Endothelial cell of umbilical vein (primary cell): ENCODE measurements around the gene SLFN12. TPM values are rescaled to one million over a fixed set of nuclear protein-coding genes. Genes with fewer than 3 reads are reported as not detected.

Source experiments
- BruUV-seq: library from RNA; stranded (reverse); fragments of 400-500 nt; replicated peaks from 2 replicates; lab custom pipeline; 2021; lab: Mats Ljungman, UMichigan
- CTCF ChIA-PET: fragments of 300-600, 350-600 bp; sonication (Branson Sonifier 250); formaldehyde crosslinking; loops from one replicate; lab custom pipeline; 2021; ENCODE audit warnings: antibody characterized with exemption, inconsistent platforms; lab: Charles Lee
- POLR2A ChIA-PET: fragments of 300-600, 350-600 bp; sonication (Branson Sonifier 250); formaldehyde crosslinking; loops from one replicate; lab custom pipeline; 2021; ENCODE audit warnings: antibody characterized with exemption, inconsistent platforms; lab: Charles Lee
- DNase-seq: peaks from one replicate; pipeline ENCODE4 v3.0.0-alpha.2; 2011; ENCODE audit warnings: low read depth, low spot score
- FAIRE-seq: peaks from 2 replicates; lab custom pipeline; 2011; peaks lifted over from hg19 to GRCh38; lab: Jason Lieb, UNC
- H2AFZ ChIP-seq: 2 replicates; pipeline ENCODE4 v1.6.0; 2012; ENCODE audit warnings: low read depth, low read length, control low read depth, inconsistent platforms
- H3K27ac ChIP-seq: 2 replicates; pipeline ENCODE4 v1.5.1; 2011; ENCODE audit warnings: low read depth, mild to moderate bottlenecking, control low read depth, low read length, moderate library complexity; ENCODE audit not compliant: insufficient read depth
- H3K27me3 ChIP-seq, 2 experiments: 2 replicates each; pipeline versions ENCODE4 v1.6.0 to v1.6.1; 2011; ENCODE audit warnings: low read length in 2 of 2, mixed read lengths in 1 of 2; ENCODE audit not compliant: control insufficient read depth in 2 of 2, insufficient read depth in 2 of 2
- H3K36me3 ChIP-seq, 2 experiments: 2 replicates in 1 of 2; 3 replicates in 1 of 2; pipeline ENCODE4 v1.5.1; 2011; ENCODE audit warnings: low read length in 2 of 2, mild to moderate bottlenecking in 1 of 2, moderate library complexity in 1 of 2; ENCODE audit not compliant: control insufficient read depth in 2 of 2, insufficient read depth in 2 of 2; ENCODE audit errors: extremely low read depth in 1 of 2
- H3K4me1 ChIP-seq: 3 replicates; pipeline ENCODE4 v1.5.1; 2011; ENCODE audit warnings: mild to moderate bottlenecking, low read length; ENCODE audit not compliant: control insufficient read depth, insufficient read depth; ENCODE audit errors: extremely low read depth
- H3K4me2 ChIP-seq: 2 replicates; pipeline ENCODE4 v1.6.1; 2011; ENCODE audit warnings: low read length, control low read depth, mixed read lengths; ENCODE audit not compliant: insufficient read depth
- H3K4me3 ChIP-seq, 3 experiments: fragments of 200-600 bp in 1 of 3; sonication (generic), shearing (Covaris generic) in 1 of 3; replicated peaks in 1 of 3; 2 replicates each; pipeline ENCODE4 v1.5.1; 2011 to 2016; ENCODE audit warnings: control low read depth in 3 of 3, low read length in 3 of 3, mild to moderate bottlenecking in 2 of 3, inconsistent platforms in 1 of 3, low read depth in 1 of 3, moderate library complexity in 1 of 3; ENCODE audit not compliant: insufficient read depth in 1 of 3
- H3K79me2 ChIP-seq: 2 replicates; pipeline ENCODE4 v1.6.0; 2012; ENCODE audit warnings: low read length, inconsistent platforms; ENCODE audit not compliant: control insufficient read depth, insufficient read depth
- H3K9ac ChIP-seq: replicated peaks from 2 replicates; pipeline ENCODE3; 2011; ENCODE audit warnings: low read length, control low read depth; ENCODE audit not compliant: insufficient read depth; ENCODE audit errors: extremely low read depth
- H3K9me1 ChIP-seq: replicated peaks from 3 replicates; pipeline ENCODE4 v1.6.0; 2011; ENCODE audit warnings: mild to moderate bottlenecking, low read length; ENCODE audit not compliant: control insufficient read depth, insufficient read depth; ENCODE audit errors: extremely low read depth
- H3K9me3 ChIP-seq: replicated peaks from 2 replicates; pipeline ENCODE4 v1.5.1; 2012; ENCODE audit warnings: low read length, inconsistent platforms; ENCODE audit not compliant: control insufficient read depth, insufficient read depth
- H4K20me1 ChIP-seq: replicated peaks from 2 replicates; pipeline ENCODE3; 2011; ENCODE audit warnings: mild to moderate bottlenecking, low read length; ENCODE audit not compliant: control insufficient read depth, insufficient read depth; ENCODE audit errors: extremely low read depth
- EZH2 ChIP-seq: IDR thresholded peaks from 2 replicates; pipeline ENCODE4 v1.6.1; 2012; ENCODE audit warnings: borderline replicate concordance, low read depth, mild to moderate bottlenecking, moderate library complexity, low read length, inconsistent platforms; ENCODE audit not compliant: severe bottlenecking
- FOS ChIP-seq: IDR thresholded peaks from 2 replicates; pipeline ENCODE4 v1.6.1; 2011; ENCODE audit warnings: mild to moderate bottlenecking, low read length, moderate library complexity, borderline replicate concordance; ENCODE audit not compliant: insufficient read depth
- GATA2 ChIP-seq: IDR thresholded peaks from 2 replicates; pipeline ENCODE4 v1.7.0; 2011; ENCODE audit warnings: low read depth, mild to moderate bottlenecking, moderate library complexity, mixed read lengths, low read length; ENCODE audit not compliant: insufficient read length, insufficient read depth
- MYC ChIP-seq: IDR thresholded peaks from one replicate; pipeline ENCODE4 v1.6.1; 2011; ENCODE audit warnings: mild to moderate bottlenecking, low read depth, low read length
- POLR2A ChIP-seq: IDR thresholded peaks from 2 replicates; pipeline ENCODE4 v1.6.1; 2012; ENCODE audit warnings: low read depth, mild to moderate bottlenecking, control low read depth, low read length
- POLR2AphosphoS5 ChIP-seq: IDR thresholded peaks from 2 replicates; pipeline ENCODE4 v1.6.1; 2012; ENCODE audit warnings: low read depth, mild to moderate bottlenecking, control low read depth, low read length, moderate library complexity; ENCODE audit not compliant: insufficient read depth
- dilution Hi-C: fragments of 300-500 bp; cut with MboI; formaldehyde crosslinking; loops from one replicate; pipeline ENCODE4 v1.15.0; 2019; ENCODE audit warnings: low sequenced_read_pairs; ENCODE audit not compliant: extremely low pct_ligation_motif_present
- intact Hi-C: fragments of 100-400 bp; cut with micrococcal nuclease; formaldehyde crosslinking; loops from one replicate; pipeline ENCODE4 v1.10.0; 2022
- polyA plus RNA-seq, 4 experiments: library from polyadenylated mRNA; depleted of rRNA in 3 of 4; stranded (reverse) in 3 of 4; unstranded in 1 of 4; fragments of >200 nt; gene quantifications; 2 replicates each; pipeline versions ENCODE4 v1.2.1 to v1.2.3, GENCODE V29; 2011 to 2012; ENCODE audit warnings: missing spikeins in 1 of 4
- total RNA-seq: library from RNA; stranded (reverse); gene quantifications from 2 replicates; pipeline ENCODE4 v1.2.3, GENCODE V29; 2021
- TF ChIP-seq, protein P1 (sequence below), 2 donors: IDR thresholded peaks; 1 replicate in 1 of 2; 2 replicates in 1 of 2; pipeline ENCODE4 v1.5.1; 2011; ENCODE audit warnings: low read length in 2 of 2, mild to moderate bottlenecking in 2 of 2, moderate library complexity in 2 of 2, control low read depth in 1 of 2, inconsistent platforms in 1 of 2, low read depth in 1 of 2; ENCODE audit not compliant: insufficient read depth in 1 of 2; ENCODE audit errors: extremely low read depth in 1 of 2

The SLFN12 gene
- total and polyA plus RNA-seq, 2 donors (not counting 3 experiments of a cell fraction or from before 2014, with no cell fraction given): 17.8 to 42.6 TPM

DNA sequence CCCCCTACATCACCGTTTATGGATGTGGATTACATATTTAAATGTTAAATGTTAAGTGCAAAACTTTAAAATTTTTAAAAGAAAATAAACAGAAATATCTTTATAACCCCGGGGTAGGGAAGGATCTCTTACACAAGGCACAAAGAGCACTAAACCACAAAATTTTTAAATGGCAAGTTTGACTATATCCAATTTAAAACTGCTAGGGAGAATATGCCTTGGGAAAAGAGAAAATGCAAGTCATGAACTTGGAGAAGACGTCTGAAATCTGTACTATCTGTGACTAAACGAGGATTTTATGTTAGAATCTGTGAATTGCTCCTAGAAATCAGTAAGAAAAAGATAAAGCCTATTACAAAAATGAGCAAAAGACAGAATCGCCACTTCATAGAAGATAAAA, 44.9 kb upstream of the SLFN12 start:
- FAIRE-seq: no peak
- no peak for TF ChIP-seq MYC
- no peak for TF ChIP-seq FOS
- TF ChIP-seq POLR2A: no peak
- Histone ChIP-seq H3K4me1 (no peaks in the 10 kb centered on the region), H3K9ac (no peak overlapping the region), H3K4me3 (no peak overlapping the region), H3K79me2 (no peaks in the 10 kb centered on the region), H3K4me2 (no peak overlapping the region), H2AFZ (no peak overlapping the region), H3K36me3 (no peaks in the 10 kb centered on the region), H3K27ac (no peak overlapping the region), H3K9me3 (no peaks in the 10 kb centered on the region), H3K9me1 (no peaks in the 10 kb centered on the region), H4K20me1 (no peaks in the 10 kb centered on the region), H3K27me3 (peaks cover 29 to 41% of the 10 kb centered on the region in 2 experiments)
- no peak for DNase-seq
- ChIA-PET CTCF (no interaction called here), POLR2A (no interaction called here)
- no TSS peak for BruUV-seq
- dilution Hi-C loops (no loop called here), intact Hi-C loops (no loop called here)

DNA sequence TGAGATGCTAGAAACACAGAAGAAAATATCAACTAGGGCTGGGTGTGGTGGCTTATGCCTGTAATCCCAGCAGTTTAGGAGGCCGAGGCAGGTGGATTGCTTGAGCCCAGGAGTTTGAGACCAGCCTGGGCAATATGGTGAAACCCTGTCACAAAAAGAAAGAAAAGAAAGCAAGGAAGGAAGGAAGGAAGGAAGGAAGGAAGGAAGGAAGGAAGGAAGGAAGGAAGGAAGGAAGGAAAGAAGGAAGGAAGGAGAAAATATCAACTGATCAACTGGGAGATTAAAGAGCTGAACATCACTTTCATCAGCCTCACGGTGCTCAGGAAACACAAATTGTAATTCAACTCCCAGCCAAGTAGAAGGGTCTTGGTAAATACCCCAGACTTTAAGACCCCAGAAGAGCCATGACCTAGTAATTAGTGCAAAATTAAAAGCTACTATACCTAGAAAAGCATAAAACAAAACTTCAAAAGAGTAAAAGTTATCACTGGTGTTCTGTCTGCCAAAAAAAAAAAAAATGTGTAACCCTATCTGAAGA, 44.1 kb upstream of the SLFN12 start:
- dilution Hi-C loops: no loop called here
- intact Hi-C loops: no loop called here
- H3K9me3 ChIP-seq: no peaks in the 10 kb centered on the region
- no peak overlapping the region for H3K9ac ChIP-seq
- ChIA-PET CTCF (interaction anchor here (1.4 kb wide), 1 partner anchor 57 kb away, joined by 3 read pairs; no protein-coding TSS in a partner anchor), POLR2A (no interaction called here)
- TF ChIP-seq POLR2A (no peak), GATA2 (no peak), POLR2AphosphoS5 (no peak), FOS (no peak), EZH2 (no peak), MYC (no peak)
- TF ChIP-seq, protein P1, sequence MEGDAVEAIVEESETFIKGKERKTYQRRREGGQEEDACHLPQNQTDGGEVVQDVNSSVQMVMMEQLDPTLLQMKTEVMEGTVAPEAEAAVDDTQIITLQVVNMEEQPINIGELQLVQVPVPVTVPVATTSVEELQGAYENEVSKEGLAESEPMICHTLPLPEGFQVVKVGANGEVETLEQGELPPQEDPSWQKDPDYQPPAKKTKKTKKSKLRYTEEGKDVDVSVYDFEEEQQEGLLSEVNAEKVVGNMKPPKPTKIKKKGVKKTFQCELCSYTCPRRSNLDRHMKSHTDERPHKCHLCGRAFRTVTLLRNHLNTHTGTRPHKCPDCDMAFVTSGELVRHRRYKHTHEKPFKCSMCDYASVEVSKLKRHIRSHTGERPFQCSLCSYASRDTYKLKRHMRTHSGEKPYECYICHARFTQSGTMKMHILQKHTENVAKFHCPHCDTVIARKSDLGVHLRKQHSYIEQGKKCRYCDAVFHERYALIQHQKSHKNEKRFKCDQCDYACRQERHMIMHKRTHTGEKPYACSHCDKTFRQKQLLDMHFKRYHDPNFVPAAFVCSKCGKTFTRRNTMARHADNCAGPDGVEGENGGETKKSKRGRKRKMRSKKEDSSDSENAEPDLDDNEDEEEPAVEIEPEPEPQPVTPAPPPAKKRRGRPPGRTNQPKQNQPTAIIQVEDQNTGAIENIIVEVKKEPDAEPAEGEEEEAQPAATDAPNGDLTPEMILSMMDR (IDR thresholded peaks at IDR 0.05; ENCODE audit: extremely low read depth in 1 of 2, insufficient read depth in 1 of 2, low read depth in 1 of 2, low read length in 2 of 2): no peak
- H3K27me3 ChIP-seq: peaks cover 29 to 41% of the 10 kb centered on the region in 2 experiments
- H2AFZ ChIP-seq: no peak overlapping the region
- BruUV-seq: no TSS peak
- H4K20me1 ChIP-seq: no peaks in the 10 kb centered on the region
- DNase-seq: no peak
- no peaks in the 10 kb centered on the region for H3K36me3 ChIP-seq
- H3K27ac ChIP-seq: no peak overlapping the region
- no peaks in the 10 kb centered on the region for H3K79me2 ChIP-seq
- H3K9me1 ChIP-seq: no peaks in the 10 kb centered on the region
- no peak overlapping the region for H3K4me3 ChIP-seq
- no peaks in the 10 kb centered on the region for H3K4me1 ChIP-seq
- no peak for FAIRE-seq
- no peak overlapping the region for H3K4me2 ChIP-seq
